Gastroesophageal sphincter (tissue), 4 donors: ENCODE data around the gene NAALADL1. TPM values are rescaled to one million over a fixed set of nuclear protein-coding genes. Genes with fewer than 3 reads are reported as not detected.

ENCODE experiments used
- ATAC-seq: fragments of 150-250 bp; one replicate; pipeline ENCODE4 v1.9.1; 2016; ENCODE audit warnings: mild to moderate bottlenecking, moderate library complexity
- H3K27ac ChIP-seq, 4 donors: fragments of 200-600 bp; sonication (generic) in 3 of 4; 1 replicate in 3 of 4; 2 replicates in 1 of 4; pipeline ENCODE4 v1.5.1; 2016 to 2019
- H3K27me3 ChIP-seq: fragments of 200-600 bp; sonication (generic); one replicate; pipeline ENCODE4 v1.5.1; 2019
- H3K36me3 ChIP-seq, 2 donors: fragments of 200-600 bp; sonication (generic); one replicate each; pipeline ENCODE4 v1.5.1; 2019; ENCODE audit warnings: control low read depth in 1 of 2
- H3K4me1 ChIP-seq, 3 donors: fragments of 200-600 bp; sonication (generic); 1 replicate in 2 of 3; 2 replicates in 1 of 3; pipeline ENCODE4 v1.5.1; 2016 to 2019; ENCODE audit warnings: control low read depth in 2 of 3
- H3K4me3 ChIP-seq, 2 donors: fragments of 200-600 bp; sonication (generic); one replicate each; pipeline ENCODE4 v1.5.1; 2019; ENCODE audit warnings: mild to moderate bottlenecking in 1 of 2, moderate library complexity in 1 of 2
- H3K9me3 ChIP-seq, 3 donors: fragments of 200-600 bp; sonication (generic); one replicate each; pipeline ENCODE4 v1.5.1; 2017 to 2019; ENCODE audit warnings: control low read depth in 2 of 3
- CTCF ChIP-seq, 4 experiments: fragments of 200-600 bp in 2 of 4; fragments of 450-650 bp in 2 of 4; sonication (generic) in 1 of 4; IDR thresholded peaks; one replicate each; pipeline ENCODE4 v1.5.1; 2017 to 2019; ENCODE audit warnings: antibody characterized with exemption in 4 of 4, mild to moderate bottlenecking in 2 of 4, moderate library complexity in 2 of 4
- EP300 ChIP-seq: sonication (generic); formaldehyde crosslinking; IDR thresholded peaks from one replicate; pipeline ENCODE4 v1.6.1; 2017; ENCODE audit warnings: antibody characterized with exemption, mild to moderate bottlenecking
- POLR2A ChIP-seq, 2 donors: fragments of 450-650 bp; IDR thresholded peaks; one replicate each; pipeline ENCODE4 v1.6.1; 2017; ENCODE audit warnings: antibody characterized with exemption in 2 of 2, mild to moderate bottlenecking in 2 of 2, moderate library complexity in 1 of 2
- POLR2AphosphoS5 ChIP-seq: sonication (generic); formaldehyde crosslinking; IDR thresholded peaks from one replicate; pipeline ENCODE4 v1.6.1; 2017; ENCODE audit warnings: antibody characterized with exemption
- WGBS, 2 donors: methylation state at CpG; one replicate each; pipeline ENCODE4 v1.1.5; 2018; ENCODE audit warnings: low coverage in 1 of 2; 5-methylcytosine and 5-hydroxymethylcytosine counted together
- total RNA-seq, 4 donors: library from RNA; depleted of rRNA; stranded (reverse); fragments of >200 nt; gene quantifications; one replicate each; pipeline ENCODE4 v1.1.0, GENCODE V29; 2016

NAALADL1 gene
- total RNA-seq, 4 donors from 2014 or later: 21.8 to 38.5 (median 29.0) TPM

- Histone ChIP-seq H3K36me3 (peaks cover 0 to 33% of the 10 kb centered on the region in 2 donors), H3K27me3 (no peaks in the 10 kb centered on the region), H3K4me3 (peak overlapping the region; percentile 68 to 81), H3K4me1 (peaks cover 0 to 24% (median 14%) of the 10 kb centered on the region in 3 donors), H3K9me3 (no peaks in the 10 kb centered on the region), H3K27ac (peak overlapping the region in 3 of 4 donors; percentile 92 to 97 (median 94))
- 2 to 10% methylated on average over 2 to 6 of the region's 13 CpGs for WGBS, 2 donors
- TF ChIP-seq POLR2AphosphoS5 (no peak), CTCF (IDR thresholded peaks at IDR 0.05) (no peak), EP300 (no peak), POLR2A (IDR thresholded peaks at IDR 0.05) (no peak)
- ATAC-seq: no peak
Observed at GRCh38 chr11:65083134-65083833, 24.9 kb upstream of the NAALADL1 start.

- no peaks in the 10 kb centered on the region for H3K9me3 ChIP-seq
- H3K27me3 ChIP-seq: no peaks in the 10 kb centered on the region
- no peak for TF ChIP-seq CTCF (IDR thresholded peaks at IDR 0.05)
- no peak for TF ChIP-seq POLR2AphosphoS5
- TF ChIP-seq EP300: no peak
- no peak for TF ChIP-seq POLR2A (IDR thresholded peaks at IDR 0.05)
- no peak overlapping the region for H3K4me3 ChIP-seq
- H3K4me1 ChIP-seq: peaks cover 0 to 7% (median 5%) of the 10 kb centered on the region in 3 donors
- ATAC-seq: no peak
- WGBS, 2 donors: 40 to 100% methylated on average over 1 to 3 of the region's 9 CpGs
- H3K27ac ChIP-seq: no peak overlapping the region
- no peaks in the 10 kb centered on the region for H3K36me3 ChIP-seq
Observed at GRCh38 chr11:65078786-65079342, 20.5 kb upstream of the NAALADL1 start.

- H3K27ac ChIP-seq: no peak overlapping the region
- 53 to 80% methylated on average over 1 to 3 of the region's 3 CpGs for WGBS, 2 donors
- H3K4me3 ChIP-seq: no peak overlapping the region
- H3K9me3 ChIP-seq: no peaks in the 10 kb centered on the region
- H3K4me1 ChIP-seq: peaks cover 0 to under 1% (median 0%) of the 10 kb centered on the region in 3 donors
- no peaks in the 10 kb centered on the region for H3K36me3 ChIP-seq
- ATAC-seq: no peak
- TF ChIP-seq POLR2AphosphoS5 (no peak), CTCF (IDR thresholded peaks at IDR 0.05) (peak in 3 of 4 experiments; percentile 33 to 56 (median 56)), POLR2A (IDR thresholded peaks at IDR 0.05) (no peak), EP300 (no peak)
- H3K27me3 ChIP-seq: no peaks in the 10 kb centered on the region
Observed at GRCh38 chr11:65078151-65078550, 19.8 kb upstream of the NAALADL1 start.

GRCh38 chr11:65077451-65077850 is 19.1 kb upstream of the NAALADL1 start:
- no peaks in the 10 kb centered on the region for H3K36me3 ChIP-seq
- ATAC-seq: no peak
- TF ChIP-seq EP300 (no peak), POLR2AphosphoS5 (no peak), POLR2A (IDR thresholded peaks at IDR 0.05) (no peak), CTCF (IDR thresholded peaks at IDR 0.05) (no peak)
- H3K27me3 ChIP-seq: no peaks in the 10 kb centered on the region
- no peaks in the 10 kb centered on the region for H3K4me1 ChIP-seq
- H3K27ac ChIP-seq: no peak overlapping the region
- no peak overlapping the region for H3K4me3 ChIP-seq
- 90 to 100% methylated on average over 2 to 4 of the region's 4 CpGs for WGBS, 2 donors
- H3K9me3 ChIP-seq: no peaks in the 10 kb centered on the region

GRCh38 chr11:65072631-65072966 is 14.2 kb upstream of the NAALADL1 start:
- ATAC-seq: no peak
- TF ChIP-seq EP300 (no peak), CTCF (IDR thresholded peaks at IDR 0.05) (no peak), POLR2A (IDR thresholded peaks at IDR 0.05) (no peak), POLR2AphosphoS5 (no peak)
- Histone ChIP-seq H3K4me1 (no peaks in the 10 kb centered on the region), H3K27me3 (no peaks in the 10 kb centered on the region), H3K27ac (no peak overlapping the region), H3K9me3 (no peaks in the 10 kb centered on the region), H3K36me3 (no peaks in the 10 kb centered on the region), H3K4me3 (no peak overlapping the region)
- 33 to 56% methylated on average over 1 of the region's 1 CpG for WGBS, 2 donors
